ENCODE measurements around the gene ABI2.

ABI2 gene

GRCh38 chr2:203310688-203311436 is 17.3 kb upstream of the ABI2 start:
- Histone ChIP-seq H3K79me2 (ENCODE audit: insufficient read depth, low read length) (no peaks in the 10 kb centered on the region), H3K36me3 (ENCODE audit: insufficient read depth, low read length) (no peaks in the 10 kb centered on the region), H4K20me1 (ENCODE audit: insufficient read depth, low read length) (no peaks in the 10 kb centered on the region), H3K9me2 (ENCODE audit: low read depth, low read length) (no peaks in the 10 kb centered on the region), H3F3A (ENCODE audit: insufficient read depth, low read length) (no peaks in the 10 kb centered on the region), H3K4me1 (ENCODE audit: insufficient read depth, low read length, severe bottlenecking) (no peaks in the 10 kb centered on the region), H3K9ac (ENCODE audit: low read length) (no peak overlapping the region), H3K4me3 (ENCODE audit: low read depth, low read length, poor library complexity, severe bottlenecking) (no peak overlapping the region), H3K27me3 (ENCODE audit: insufficient read depth, low read length) (no peaks in the 10 kb centered on the region), H3K27ac (ENCODE audit: low read depth, low read length, poor library complexity, severe bottlenecking) (no peak overlapping the region), H2AFZ (ENCODE audit: low read length) (no peak overlapping the region), H3K9me3 (ENCODE audit: low read length) (no peaks in the 10 kb centered on the region), H3K4me2 (ENCODE audit: low read length) (no peak overlapping the region)
- TF ChIP-seq EZH2 (IDR thresholded peaks at IDR 0.05; ENCODE audit: borderline replicate concordance, low read length) (no peak), CTCF (IDR thresholded peaks at IDR 0.05; ENCODE audit: low read length) (no peak)

GRCh38 chr2:203326356-203326755 is 1.8 kb upstream of the ABI2 start:
- TF ChIP-seq EZH2 (IDR thresholded peaks at IDR 0.05; ENCODE audit: borderline replicate concordance, low read length) (no peak), CTCF (IDR thresholded peaks at IDR 0.05; ENCODE audit: low read length) (no peak)
- H3K4me3 ChIP-seq (ENCODE audit: low read depth, low read length, poor library complexity, severe bottlenecking): no peak overlapping the region

GRCh38 chr2:203327582-203327900 is 653 bp upstream of the ABI2 start:
- no peaks in the 10 kb centered on the region for H4K20me1 ChIP-seq (ENCODE audit: insufficient read depth, low read length)
- no peaks in the 10 kb centered on the region for H3K36me3 ChIP-seq (ENCODE audit: insufficient read depth, low read length)
- H3K9me3 ChIP-seq (ENCODE audit: low read length): no peaks in the 10 kb centered on the region
- H3K27ac ChIP-seq (ENCODE audit: low read depth, low read length, poor library complexity, severe bottlenecking): no peak overlapping the region
- H3K9me2 ChIP-seq (ENCODE audit: low read depth, low read length): no peaks in the 10 kb centered on the region
- peaks cover 24% of the 10 kb centered on the region for H3K4me1 ChIP-seq (ENCODE audit: insufficient read depth, low read length, severe bottlenecking)
- peak overlapping the region; percentile 81 for H3K9ac ChIP-seq (ENCODE audit: low read length)
- H2AFZ ChIP-seq (ENCODE audit: low read length): peak overlapping the region; percentile 66; the same call in 1 of the 2 replicates
- H3K4me3 ChIP-seq (ENCODE audit: low read depth, low read length, poor library complexity, severe bottlenecking): peak overlapping the region; percentile 93
- peak overlapping the region; percentile 75 for H3K4me2 ChIP-seq (ENCODE audit: low read length)
- H3F3A ChIP-seq (ENCODE audit: insufficient read depth, low read length): 0 out of 2 replicates have a peak, but pooled peaks cover 8% of the 10 kb centered on the region
- no peak for TF ChIP-seq EZH2 (IDR thresholded peaks at IDR 0.05; ENCODE audit: borderline replicate concordance, low read length)
- no peaks in the 10 kb centered on the region for H3K27me3 ChIP-seq (ENCODE audit: insufficient read depth, low read length)
- H3K79me2 ChIP-seq (ENCODE audit: insufficient read depth, low read length): 0 out of 2 replicates have a peak, but pooled peaks cover 7% of the 10 kb centered on the region

More at GRCh38 chr2:203326356-203326755, 1.8 kb upstream of the ABI2 start:
- Histone ChIP-seq H3K9me2 (ENCODE audit: low read depth, low read length) (no peaks in the 10 kb centered on the region), H2AFZ (ENCODE audit: low read length) (no peak overlapping the region), H3K27me3 (ENCODE audit: insufficient read depth, low read length) (no peaks in the 10 kb centered on the region), H3K9me3 (ENCODE audit: low read length) (no peaks in the 10 kb centered on the region), H3K27ac (ENCODE audit: low read depth, low read length, poor library complexity, severe bottlenecking) (no peak overlapping the region), H3K4me1 (ENCODE audit: insufficient read depth, low read length, severe bottlenecking) (peaks cover 24% of the 10 kb centered on the region), H3K36me3 (ENCODE audit: insufficient read depth, low read length) (no peaks in the 10 kb centered on the region), H3K79me2 (ENCODE audit: insufficient read depth, low read length) (0 out of 2 replicates have a peak, but pooled peaks cover 7% of the 10 kb centered on the region), H3K4me2 (ENCODE audit: low read length) (no peak overlapping the region), H3F3A (ENCODE audit: insufficient read depth, low read length) (0 out of 2 replicates have a peak, but pooled peaks cover 8% of the 10 kb centered on the region), H4K20me1 (ENCODE audit: insufficient read depth, low read length) (no peaks in the 10 kb centered on the region), H3K9ac (ENCODE audit: low read length) (no peak overlapping the region)

Measured in OCI-LY1 (cell line).